Lower leg skin (tissue), 4 donors: Measurements from ENCODE around the gene UBC. TPM values are rescaled to one million over a fixed set of nuclear protein-coding genes. Genes with fewer than 3 reads are reported as not detected.

ENCODE experiments used
- DNase-seq, 2 donors: peaks; one replicate each; pipeline ENCODE4 v3.0.0-alpha.2; 2019; ENCODE audit warnings: low spot score in 2 of 2
- H3K4me3 ChIP-seq: fragments of 200-600 bp; sonication (generic); 2 replicates; pipeline ENCODE4 v1.5.1; 2017; ENCODE audit warnings: mild to moderate bottlenecking, low read depth; ENCODE audit not compliant: poor library complexity, severe bottlenecking
- POLR2A ChIP-seq, 2 donors: fragments of 450-650 bp; IDR thresholded peaks; one replicate each; pipeline ENCODE4 v1.6.1; 2016 to 2017; ENCODE audit warnings: antibody characterized with exemption in 2 of 2, mild to moderate bottlenecking in 1 of 2, moderate library complexity in 1 of 2
- WGBS, 2 donors: methylation state at CpG; one replicate each; pipeline ENCODE4 v1.1.5; 2018; 5-methylcytosine and 5-hydroxymethylcytosine counted together
- intact Hi-C: fragments of 100-400 bp; cut with DNase I; formaldehyde crosslinking; loops from one replicate; pipeline ENCODE4 v1.15.0; 2023; ENCODE audit warnings: low total_unique reads
- total RNA-seq, 4 donors: library from RNA; depleted of rRNA; stranded (reverse); fragments of >200 nt; gene quantifications; one replicate each; pipeline ENCODE4 v1.1.0, GENCODE V29; 2016
- TF ChIP-seq, protein P1 (sequence below), 3 donors: fragments of 450-650 bp; IDR thresholded peaks; one replicate each; pipeline ENCODE4 v1.5.1; 2016; ENCODE audit warnings: antibody characterized with exemption in 3 of 3, mild to moderate bottlenecking in 3 of 3, moderate library complexity in 2 of 3

UBC gene
- total RNA-seq, 4 donors from 2014 or later: 1,350 to 1,636 (median 1,452) TPM

GRCh38 chr12:124867401-124867930 is 47.0 kb downstream of the UBC start:
- intact Hi-C loops: loop anchor here (1.0 kb wide), 1 partner anchor 18 kb away; no protein-coding TSS in a partner anchor
- DNase-seq: no peak
- no peak overlapping the region for H3K4me3 ChIP-seq
- WGBS, 2 donors: 65 to 84% methylated on average over 6 of the region's 6 CpGs
- TF ChIP-seq, protein P1, sequence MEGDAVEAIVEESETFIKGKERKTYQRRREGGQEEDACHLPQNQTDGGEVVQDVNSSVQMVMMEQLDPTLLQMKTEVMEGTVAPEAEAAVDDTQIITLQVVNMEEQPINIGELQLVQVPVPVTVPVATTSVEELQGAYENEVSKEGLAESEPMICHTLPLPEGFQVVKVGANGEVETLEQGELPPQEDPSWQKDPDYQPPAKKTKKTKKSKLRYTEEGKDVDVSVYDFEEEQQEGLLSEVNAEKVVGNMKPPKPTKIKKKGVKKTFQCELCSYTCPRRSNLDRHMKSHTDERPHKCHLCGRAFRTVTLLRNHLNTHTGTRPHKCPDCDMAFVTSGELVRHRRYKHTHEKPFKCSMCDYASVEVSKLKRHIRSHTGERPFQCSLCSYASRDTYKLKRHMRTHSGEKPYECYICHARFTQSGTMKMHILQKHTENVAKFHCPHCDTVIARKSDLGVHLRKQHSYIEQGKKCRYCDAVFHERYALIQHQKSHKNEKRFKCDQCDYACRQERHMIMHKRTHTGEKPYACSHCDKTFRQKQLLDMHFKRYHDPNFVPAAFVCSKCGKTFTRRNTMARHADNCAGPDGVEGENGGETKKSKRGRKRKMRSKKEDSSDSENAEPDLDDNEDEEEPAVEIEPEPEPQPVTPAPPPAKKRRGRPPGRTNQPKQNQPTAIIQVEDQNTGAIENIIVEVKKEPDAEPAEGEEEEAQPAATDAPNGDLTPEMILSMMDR (IDR thresholded peaks at IDR 0.05): no peak
- no peak for TF ChIP-seq POLR2A (IDR thresholded peaks at IDR 0.05)

GRCh38 chr12:124866883-124867400 is 47.5 kb downstream of the UBC start:
- TF ChIP-seq, protein P1 (IDR thresholded peaks at IDR 0.05): no peak
- no peak for TF ChIP-seq POLR2A (IDR thresholded peaks at IDR 0.05)
- no peak overlapping the region for H3K4me3 ChIP-seq
- intact Hi-C loops: loop anchor here (1.0 kb wide), 1 partner anchor 18 kb away; no protein-coding TSS in a partner anchor
- WGBS, 2 donors: 89 to 92% methylated on average over 9 of the region's 9 CpGs
- DNase-seq: no peak

DNA sequence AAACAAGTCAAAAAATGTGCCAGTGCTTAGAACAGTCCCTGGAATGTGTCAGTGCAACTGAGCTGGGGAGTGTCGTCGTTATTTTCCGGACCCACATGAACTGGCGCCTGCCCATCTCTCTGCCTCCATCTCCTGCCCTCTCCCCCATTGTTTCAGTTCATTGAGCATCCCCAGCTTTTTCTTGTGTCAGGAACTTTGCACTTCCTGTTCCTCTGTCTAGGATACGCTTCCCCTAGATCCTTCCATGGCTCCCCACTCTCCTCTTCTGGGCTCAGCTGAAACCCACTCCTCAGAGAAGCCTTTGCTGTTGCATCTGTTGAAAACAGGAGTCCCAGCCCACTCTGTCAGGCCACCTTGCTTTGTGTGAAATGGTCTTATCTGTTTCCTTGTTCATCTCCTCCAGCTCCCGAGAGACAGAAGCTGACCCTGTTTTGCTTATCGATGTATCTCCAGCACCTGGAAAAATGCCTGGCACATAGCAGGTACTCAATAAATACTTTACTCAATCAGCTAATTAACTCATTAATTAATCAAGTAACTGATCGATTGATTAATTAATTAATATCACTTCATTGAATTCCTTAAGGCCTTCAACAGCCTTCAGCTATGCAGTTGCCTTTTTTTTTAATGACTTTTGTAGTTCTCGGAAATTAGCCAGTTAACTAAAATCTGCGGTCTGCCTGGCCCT is 48.1 kb downstream of the UBC start:
- DNase-seq: no peak
- 84 to 88% methylated on average over 10 of the region's 10 CpGs for WGBS, 2 donors
- H3K4me3 ChIP-seq: no peak overlapping the region
- TF ChIP-seq, protein P1 (IDR thresholded peaks at IDR 0.05): no peak
- TF ChIP-seq POLR2A (IDR thresholded peaks at IDR 0.05): no peak
- intact Hi-C loops: no loop called here

DNA sequence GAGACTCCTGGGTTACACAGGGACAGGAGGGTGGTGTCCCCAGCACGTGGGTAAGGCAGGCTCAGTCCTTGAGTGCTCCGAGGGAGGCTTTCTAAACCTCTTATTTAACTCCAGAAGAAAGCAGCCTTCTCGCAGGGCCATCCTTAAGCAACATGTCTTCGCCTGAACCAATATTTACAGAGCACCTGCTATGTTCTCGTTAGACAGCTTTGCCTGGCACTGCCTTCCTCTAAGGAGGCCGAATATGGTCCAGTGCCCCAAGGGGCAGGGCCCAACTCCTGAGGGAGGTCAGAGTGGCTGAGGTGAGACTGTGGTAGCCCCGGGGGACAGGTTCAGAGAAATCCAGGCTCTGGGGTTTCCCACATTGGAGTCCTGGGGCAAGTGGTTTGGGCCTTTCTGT is 48.7 kb downstream of the UBC start:
- no peak for DNase-seq
- no peak overlapping the region for H3K4me3 ChIP-seq
- 79 to 81% methylated on average over 7 of the region's 7 CpGs for WGBS, 2 donors
- TF ChIP-seq POLR2A (IDR thresholded peaks at IDR 0.05): no peak
- TF ChIP-seq, protein P1 (IDR thresholded peaks at IDR 0.05): no peak
- intact Hi-C loops: no loop called here

- intact Hi-C loops: no loop called here
- WGBS, 2 donors: 89 to 91% methylated on average over 14 of the region's 14 CpGs
- DNase-seq: no peak
- TF ChIP-seq POLR2A (IDR thresholded peaks at IDR 0.05): no peak
- TF ChIP-seq, protein P1 (IDR thresholded peaks at IDR 0.05): no peak
- H3K4me3 ChIP-seq: no peak overlapping the region
Measured at GRCh38 chr12:124864326-124864752, 50.1 kb downstream of the UBC start.
